Measurements from ENCODE around the gene FER1L5. TPM values are rescaled to one million over a fixed set of nuclear protein-coding genes. Genes with fewer than 3 reads are reported as not detected.
A peak's percentile ranks its signal among the peaks of the same experiment; 100 is the strongest.

Gene FER1L5
- total and polyA plus RNA-seq, 9 of the 15 experiments (the other 6 are each of a cell fraction or from before 2014, with no cell fraction given): 0.01 TPM; not detected in 6

- TF ChIP-seq NFE2L1 (tag; IDR thresholded peaks at IDR 0.05; ENCODE audit: borderline replicate concordance, low read depth) (0 out of 2 replicates have a peak, but pooled peaks have one; percentile 11), FOS (IDR thresholded peaks at IDR 0.05; ENCODE audit: extremely low read depth, insufficient read length) (no peak), PHB2 (IDR thresholded peaks at IDR 0.05; ENCODE audit: low read depth) (no peak), DEAF1 (CRISPR knock-in tag; IDR thresholded peaks at IDR 0.05) (no peak), CBFA2T3 (IDR thresholded peaks at IDR 0.05) (no peak), HIVEP1 (CRISPR knock-in tag; IDR thresholded peaks at IDR 0.05) (no peak), RBFOX2 (IDR thresholded peaks at IDR 0.05; ENCODE audit: low read depth, low read length) (no peak), EZH2 (IDR thresholded peaks at IDR 0.05; ENCODE audit: borderline replicate concordance, low read depth, low read length) (no peak), STAG1 (CRISPR knock-in tag; IDR thresholded peaks at IDR 0.05; ENCODE audit: borderline replicate concordance) (no peak), ZBTB12 (CRISPR knock-in tag; IDR thresholded peaks at IDR 0.05) (no peak), NFATC3 (IDR thresholded peaks at IDR 0.05) (no peak), RCOR1 (IDR thresholded peaks at IDR 0.05; ENCODE audit: borderline replicate concordance in 1 of 2, low read depth in 2 of 2, low read length in 2 of 2) (no peak), BCL6 (CRISPR knock-in tag; IDR thresholded peaks at IDR 0.05) (no peak), HOMEZ (CRISPR knock-in tag; IDR thresholded peaks at IDR 0.05) (no peak), DIDO1 (tag; IDR thresholded peaks at IDR 0.05; ENCODE audit: low read depth) (no peak), MAFK (IDR thresholded peaks at IDR 0.05; ENCODE audit: low read length) (peak; percentile 47; the same call in 1 of the 2 replicates), GATA2 (CRISPR knock-in tag; IDR thresholded peaks at IDR 0.05) (no peak), ZBTB8A (IDR thresholded peaks at IDR 0.05; ENCODE audit: partially characterized antibody) (no peak), ARHGAP35 (IDR thresholded peaks at IDR 0.05; ENCODE audit: partially characterized antibody) (no peak), E4F1 (CRISPR knock-in tag; IDR thresholded peaks at IDR 0.05; ENCODE audit: borderline replicate concordance) (no peak)
Measured at GRCh38 chr2:96608469-96609455, 33.8 kb upstream of the FER1L5 start (continued).
